ENCODE data around the gene GSAP.
A peak's percentile ranks its signal among the peaks of the same experiment; 100 is the strongest.

GSAP gene

GRCh38 chr7:77326131-77326530, 90.0 kb downstream of the GSAP start:
- no peak for DNase-seq

- DNase-seq = peak; percentile 42
These were observed 94.8 kb downstream of the GSAP start for GRCh38 chr7:77321300-77321699.

- DNase-seq = no peak
These were observed 95.4 kb downstream of the GSAP start for GRCh38 chr7:77320714-77321113.

- DNase-seq = no peak
These were observed 96.0 kb downstream of the GSAP start for GRCh38 chr7:77320137-77320536.

- no peak for DNase-seq
These were observed 98.1 kb downstream of the GSAP start for GRCh38 chr7:77318019-77318418.

- no peak for DNase-seq
These were observed 99.8 kb downstream of the GSAP start for GRCh38 chr7:77316219-77316978.

GRCh38 chr7:77315182-77315591, 101.0 kb downstream of the GSAP start:
- DNase-seq = no peak

GRCh38 chr7:77313876-77314480, 102.2 kb downstream of the GSAP start:
- no peak for DNase-seq

GRCh38 chr7:77313085-77313484, 103.1 kb downstream of the GSAP start:
- DNase-seq = no peak

- no peak for DNase-seq
These were observed 105.2 kb downstream of the GSAP start for GRCh38 chr7:77310982-77311381.

- DNase-seq = no peak
These were observed 106.4 kb downstream of the GSAP start for GRCh38 chr7:77309714-77310220.

- DNase-seq = no peak
These were observed 107.4 kb downstream of the GSAP start for GRCh38 chr7:77308792-77309191.

- peak; percentile 34 for DNase-seq
These were observed 109.7 kb downstream of the GSAP start for GRCh38 chr7:77306231-77307067.

GRCh38 chr7:77295549-77295948, 120.6 kb downstream of the GSAP start:
- no peak for DNase-seq

GRCh38 chr7:77293046-77293445, 123.1 kb downstream of the GSAP start:
- DNase-seq = no peak

GRCh38 chr7:77290425-77290824, 125.7 kb downstream of the GSAP start:
- DNase-seq = no peak

GRCh38 chr7:77289387-77289786, 126.8 kb downstream of the GSAP start:
- no peak for DNase-seq

GRCh38 chr7:77288676-77289320, 127.4 kb downstream of the GSAP start:
- DNase-seq = no peak

GRCh38 chr7:77284616-77285015, 131.5 kb downstream of the GSAP start:
- DNase-seq = no peak

GRCh38 chr7:77284005-77284404, 132.1 kb downstream of the GSAP start:
- DNase-seq = no peak

GRCh38 chr7:77282897-77283296, 133.3 kb downstream of the GSAP start:
- no peak for DNase-seq

GRCh38 chr7:77281780-77282478, 134.2 kb downstream of the GSAP start:
- DNase-seq = no peak

Measured in midbrain (tissue), 1 donor.